Subcutaneous adipose tissue (tissue), 4 donors: ENCODE results near the gene NLGN1. TPM values are rescaled to one million over a fixed set of nuclear protein-coding genes. Genes with fewer than 3 reads are reported as not detected.

Experiments
- CTCF ChIP-seq: fragments of 450-650 bp; IDR thresholded peaks from one replicate; pipeline ENCODE4 v1.5.1; 2016; ENCODE audit warnings: low read depth, mild to moderate bottlenecking, control low read depth, antibody characterized with exemption, moderate library complexity
- total RNA-seq, 4 donors: library from RNA; depleted of rRNA; stranded (reverse); fragments of >200 nt; gene quantifications; one replicate each; pipeline ENCODE4 v1.1.0, GENCODE V29; 2016

Gene NLGN1
- total RNA-seq, 4 donors from 2014 or later, result 5.1 to 16.5 (median 7.9) TPM

GRCh38 chr3:174147798-174148197 is 750.3 kb downstream of the NLGN1 start:
- TF ChIP-seq CTCF, result no peak

GRCh38 chr3:174153871-174154270 is 756.3 kb downstream of the NLGN1 start:
- no peak for TF ChIP-seq CTCF

GRCh38 chr3:174156200-174156599 is 758.7 kb downstream of the NLGN1 start:
- TF ChIP-seq CTCF, result no peak

GRCh38 chr3:174158674-174159073 is 761.1 kb downstream of the NLGN1 start:
- TF ChIP-seq CTCF, result no peak

- no peak for TF ChIP-seq CTCF
Observed at GRCh38 chr3:174159604-174160003, 762.1 kb downstream of the NLGN1 start.

- TF ChIP-seq CTCF, result no peak
Observed at GRCh38 chr3:174162550-174162949, 765.0 kb downstream of the NLGN1 start.

GRCh38 chr3:174168026-174168425 is 770.5 kb downstream of the NLGN1 start:
- no peak for TF ChIP-seq CTCF
